ENCODE results near the gene MTREX. TPM values are rescaled to one million over a fixed set of nuclear protein-coding genes. Genes with fewer than 3 reads are reported as not detected.
A peak's percentile ranks its signal among the peaks of the same experiment; 100 is the strongest.

MTREX gene
- total RNA-seq, 1 donor from 2014 or later: 45.3 TPM

GRCh38 chr5:55304584-55304983 is 3.2 kb upstream of the MTREX start:
- no peak overlapping the region for H3K27ac Mint-ChIP-seq (ENCODE audit: unreplicated experiment)

GRCh38 chr5:55305345-55305744 is 2.4 kb upstream of the MTREX start:
- H3K27ac Mint-ChIP-seq (ENCODE audit: unreplicated experiment): no peak overlapping the region
- H3K9me3 Mint-ChIP-seq (ENCODE audit: low read depth): peaks cover 6% of the 10 kb centered on the region
- no peak overlapping the region for H3K4me3 Mint-ChIP-seq (ENCODE audit: unreplicated experiment)
- DNase-seq (ENCODE audit: low spot score): no peak
- H3K4me1 Mint-ChIP-seq (ENCODE audit: low read depth): peaks cover 16% of the 10 kb centered on the region
- peaks cover 5% of the 10 kb centered on the region for H3K36me3 Mint-ChIP-seq (ENCODE audit: low read depth)
- H3K27me3 Mint-ChIP-seq (ENCODE audit: low read depth): no peaks in the 10 kb centered on the region
- no peak for TF ChIP-seq CTCF (IDR thresholded peaks at IDR 0.05)

More at GRCh38 chr5:55304584-55304983, 3.2 kb upstream of the MTREX start:
- no peak for DNase-seq (ENCODE audit: low spot score)
- no peaks in the 10 kb centered on the region for H3K27me3 Mint-ChIP-seq (ENCODE audit: low read depth)
- no peak overlapping the region for H3K4me3 Mint-ChIP-seq (ENCODE audit: unreplicated experiment)
- H3K9me3 Mint-ChIP-seq (ENCODE audit: low read depth): peaks cover 6% of the 10 kb centered on the region
- TF ChIP-seq CTCF (IDR thresholded peaks at IDR 0.05): no peak
- H3K4me1 Mint-ChIP-seq (ENCODE audit: low read depth): peaks cover 16% of the 10 kb centered on the region
- H3K36me3 Mint-ChIP-seq (ENCODE audit: low read depth): peaks cover 5% of the 10 kb centered on the region

GRCh38 chr5:55306641-55307382 is 977 bp upstream of the MTREX start:
- no peak for DNase-seq (ENCODE audit: low spot score)
- Mint-ChIP-seq H3K27ac (ENCODE audit: unreplicated experiment) (no peak overlapping the region), H3K36me3 (ENCODE audit: low read depth) (peaks cover 2% of the 10 kb centered on the region), H3K27me3 (ENCODE audit: low read depth) (no peaks in the 10 kb centered on the region), H3K9me3 (ENCODE audit: low read depth) (peaks cover 2% of the 10 kb centered on the region), H3K4me1 (ENCODE audit: low read depth) (peaks cover 22% of the 10 kb centered on the region), H3K4me3 (ENCODE audit: unreplicated experiment) (no peak overlapping the region)
- TF ChIP-seq CTCF (IDR thresholded peaks at IDR 0.05): no peak

GRCh38 chr5:55308254-55308836 is 556 bp downstream of the MTREX start:
- DNase-seq (ENCODE audit: low spot score): no peak
- peak; percentile 60 for TF ChIP-seq CTCF (IDR thresholded peaks at IDR 0.05)
- H3K9me3 Mint-ChIP-seq (ENCODE audit: low read depth): peaks cover 2% of the 10 kb centered on the region
- H3K36me3 Mint-ChIP-seq (ENCODE audit: low read depth): peaks cover 2% of the 10 kb centered on the region
- H3K27ac Mint-ChIP-seq (ENCODE audit: unreplicated experiment): no peak overlapping the region
- H3K4me3 Mint-ChIP-seq (ENCODE audit: unreplicated experiment): no peak overlapping the region
- no peaks in the 10 kb centered on the region for H3K27me3 Mint-ChIP-seq (ENCODE audit: low read depth)
- H3K4me1 Mint-ChIP-seq (ENCODE audit: low read depth): peaks cover 16% of the 10 kb centered on the region

- no peak overlapping the region for H3K4me3 Mint-ChIP-seq (ENCODE audit: unreplicated experiment)
- peaks cover 5% of the 10 kb centered on the region for H3K36me3 Mint-ChIP-seq (ENCODE audit: low read depth)
- H3K27ac Mint-ChIP-seq (ENCODE audit: unreplicated experiment): no peak overlapping the region
- peaks cover 16% of the 10 kb centered on the region for H3K4me1 Mint-ChIP-seq (ENCODE audit: low read depth)
- no peaks in the 10 kb centered on the region for H3K9me3 Mint-ChIP-seq (ENCODE audit: low read depth)
- H3K27me3 Mint-ChIP-seq (ENCODE audit: low read depth): no peaks in the 10 kb centered on the region
- TF ChIP-seq CTCF (IDR thresholded peaks at IDR 0.05): no peak
- no peak for DNase-seq (ENCODE audit: low spot score)
Measured at GRCh38 chr5:55313870-55314617, 6.3 kb downstream of the MTREX start.

Data from chondrocyte (in vitro differentiated cells).